Peyer's patch (tissue), 4 donors: ENCODE measurements around the gene MTSS2. TPM values are rescaled to one million over a fixed set of nuclear protein-coding genes. Genes with fewer than 3 reads are reported as not detected.

Experiments
- DNase-seq, 3 donors: peaks; one replicate each; pipeline ENCODE4 v3.0.0-alpha.2; 2017 to 2019
- H3K27ac ChIP-seq, 4 donors: fragments of 200-600 bp; sonication (generic); one replicate each; pipeline ENCODE4 v1.5.1; 2016 to 2019
- H3K27me3 ChIP-seq, 2 donors: fragments of 200-600 bp; sonication (generic); one replicate each; pipeline ENCODE4 v1.5.1; 2019
- H3K36me3 ChIP-seq, 3 donors: fragments of 200-600 bp; sonication (generic); one replicate each; pipeline ENCODE4 v1.5.1; 2016 to 2019
- H3K4me1 ChIP-seq, 4 donors: fragments of 200-600 bp; sonication (generic); one replicate each; pipeline ENCODE4 v1.5.1; 2016 to 2019
- H3K4me3 ChIP-seq, 4 donors: fragments of 200-600 bp; sonication (generic); 1 replicate in 3 of 4; 2 replicates in 1 of 4; pipeline ENCODE4 v1.5.1; 2016 to 2019; ENCODE audit warnings: mild to moderate bottlenecking in 1 of 4
- H3K9me3 ChIP-seq, 4 donors: fragments of 200-600 bp; sonication (generic); one replicate each; pipeline ENCODE4 v1.5.1; 2016 to 2019; ENCODE audit warnings: mild to moderate bottlenecking in 1 of 4
- POLR2A ChIP-seq, 2 donors: fragments of 450-650 bp; IDR thresholded peaks; one replicate each; pipeline ENCODE4 v1.5.1; 2017; ENCODE audit warnings: antibody characterized with exemption in 2 of 2, mild to moderate bottlenecking in 2 of 2, moderate library complexity in 2 of 2
- total RNA-seq, 4 donors: library from RNA; depleted of rRNA; stranded (reverse); fragments of >200 nt; gene quantifications; one replicate each; pipeline ENCODE4 v1.1.0, GENCODE V29; 2016
- TF ChIP-seq, protein P1 (sequence below), 6 experiments: fragments of 450-650 bp in 4 of 6; fragments of 200-600 bp in 2 of 6; sonication (generic) in 1 of 6; IDR thresholded peaks; one replicate each; pipeline ENCODE4 v1.5.1; 2017 to 2019; ENCODE audit warnings: antibody characterized with exemption in 6 of 6, mild to moderate bottlenecking in 3 of 6, moderate library complexity in 1 of 6

MTSS2 gene
- total RNA-seq, 4 donors from 2014 or later, result 12.1 to 115 (median 30.4) TPM

DNA sequence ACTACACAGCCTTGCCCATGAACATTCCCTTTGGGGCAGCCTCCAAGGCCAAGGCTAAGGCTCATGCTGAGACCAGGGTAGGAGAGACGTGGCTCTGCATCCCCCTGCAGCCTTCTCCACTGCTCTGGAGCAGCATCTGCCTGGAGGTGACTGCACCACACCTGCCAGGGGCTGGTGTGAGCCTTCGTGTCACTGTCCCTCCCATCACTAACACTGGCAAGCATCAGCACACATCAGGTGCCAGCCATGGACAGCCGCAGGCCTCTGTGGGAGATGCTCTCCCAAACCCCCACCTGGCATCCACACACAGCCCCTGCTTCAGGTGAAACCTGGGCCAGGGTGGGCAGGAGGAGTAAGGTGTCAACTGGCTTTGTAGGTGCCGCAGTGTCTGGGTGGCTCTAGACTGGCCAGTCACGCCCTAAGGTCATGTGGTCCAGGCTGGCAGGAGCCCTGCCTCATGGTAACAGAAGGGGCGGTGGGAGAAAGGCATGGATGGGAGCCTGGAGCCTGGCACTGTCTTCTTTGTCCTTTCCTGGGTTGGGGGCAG is 18.1 kb upstream of the MTSS2 start:
- Histone ChIP-seq H3K9me3 (no peaks in the 10 kb centered on the region), H3K36me3 (peaks cover 0 to 7% (median 0%) of the 10 kb centered on the region in 3 donors), H3K4me1 (peaks cover 0 to 50% (median 0%) of the 10 kb centered on the region in 4 donors), H3K27ac (peak overlapping the region; percentile 37 to 87 (median 52)), H3K27me3 (no peaks in the 10 kb centered on the region), H3K4me3 (no peak overlapping the region)
- TF ChIP-seq, protein P1, sequence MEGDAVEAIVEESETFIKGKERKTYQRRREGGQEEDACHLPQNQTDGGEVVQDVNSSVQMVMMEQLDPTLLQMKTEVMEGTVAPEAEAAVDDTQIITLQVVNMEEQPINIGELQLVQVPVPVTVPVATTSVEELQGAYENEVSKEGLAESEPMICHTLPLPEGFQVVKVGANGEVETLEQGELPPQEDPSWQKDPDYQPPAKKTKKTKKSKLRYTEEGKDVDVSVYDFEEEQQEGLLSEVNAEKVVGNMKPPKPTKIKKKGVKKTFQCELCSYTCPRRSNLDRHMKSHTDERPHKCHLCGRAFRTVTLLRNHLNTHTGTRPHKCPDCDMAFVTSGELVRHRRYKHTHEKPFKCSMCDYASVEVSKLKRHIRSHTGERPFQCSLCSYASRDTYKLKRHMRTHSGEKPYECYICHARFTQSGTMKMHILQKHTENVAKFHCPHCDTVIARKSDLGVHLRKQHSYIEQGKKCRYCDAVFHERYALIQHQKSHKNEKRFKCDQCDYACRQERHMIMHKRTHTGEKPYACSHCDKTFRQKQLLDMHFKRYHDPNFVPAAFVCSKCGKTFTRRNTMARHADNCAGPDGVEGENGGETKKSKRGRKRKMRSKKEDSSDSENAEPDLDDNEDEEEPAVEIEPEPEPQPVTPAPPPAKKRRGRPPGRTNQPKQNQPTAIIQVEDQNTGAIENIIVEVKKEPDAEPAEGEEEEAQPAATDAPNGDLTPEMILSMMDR (IDR thresholded peaks at IDR 0.05), result no peak
- no peak for TF ChIP-seq POLR2A (IDR thresholded peaks at IDR 0.05)
- DNase-seq, result no peak

DNA sequence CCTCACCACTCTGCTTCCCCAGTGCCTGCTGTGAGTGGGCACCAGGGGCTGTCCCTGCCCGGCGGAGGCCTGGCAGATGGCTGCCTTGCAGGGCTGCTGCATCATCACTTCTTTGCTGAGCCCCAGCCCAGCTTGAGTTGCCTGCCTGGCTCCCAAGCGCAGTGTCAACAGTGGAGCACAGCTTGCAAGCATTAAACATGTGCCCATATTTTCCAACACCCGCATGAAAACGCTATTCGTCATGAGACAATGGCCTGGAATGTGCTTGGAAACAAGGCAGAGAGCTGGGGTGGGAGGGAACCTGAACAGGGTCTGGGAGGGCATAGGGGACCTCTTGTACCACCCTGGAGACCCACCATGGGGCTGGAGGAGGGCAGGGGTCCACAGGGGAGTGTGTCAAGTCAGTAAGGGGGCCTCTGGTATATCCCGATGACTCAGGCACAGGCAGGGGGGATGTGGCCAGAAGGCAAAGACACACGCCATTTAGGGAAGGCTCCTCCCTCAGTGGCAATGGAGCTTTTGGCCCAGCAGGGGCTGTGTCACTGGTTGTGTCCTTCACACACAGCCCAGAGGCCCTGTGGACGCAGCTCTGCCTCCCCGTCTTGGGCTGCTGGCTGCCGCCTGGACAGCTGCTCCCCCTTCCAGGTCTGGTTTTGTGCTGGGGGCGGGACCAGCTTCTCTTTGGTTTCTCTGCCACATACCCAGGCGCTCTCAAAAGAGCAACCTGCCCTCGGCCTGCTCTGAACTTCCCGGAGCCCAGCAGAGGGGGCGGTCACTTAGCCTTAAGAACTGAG is 17.4 kb upstream of the MTSS2 start:
- no peak for TF ChIP-seq POLR2A (IDR thresholded peaks at IDR 0.05)
- TF ChIP-seq, protein P1 (IDR thresholded peaks at IDR 0.05), result peak in 1 of 6 experiments; percentile 23
- peaks cover 0 to 4% (median 0%) of the 10 kb centered on the region in 3 donors for H3K36me3 ChIP-seq
- H3K4me3 ChIP-seq, result no peak overlapping the region
- H3K9me3 ChIP-seq, result no peaks in the 10 kb centered on the region
- H3K4me1 ChIP-seq, result peaks cover 0 to 50% (median 0%) of the 10 kb centered on the region in 4 donors
- no peaks in the 10 kb centered on the region for H3K27me3 ChIP-seq
- DNase-seq, result no peak
- peak overlapping the region; percentile 37 to 87 (median 52) for H3K27ac ChIP-seq

DNA sequence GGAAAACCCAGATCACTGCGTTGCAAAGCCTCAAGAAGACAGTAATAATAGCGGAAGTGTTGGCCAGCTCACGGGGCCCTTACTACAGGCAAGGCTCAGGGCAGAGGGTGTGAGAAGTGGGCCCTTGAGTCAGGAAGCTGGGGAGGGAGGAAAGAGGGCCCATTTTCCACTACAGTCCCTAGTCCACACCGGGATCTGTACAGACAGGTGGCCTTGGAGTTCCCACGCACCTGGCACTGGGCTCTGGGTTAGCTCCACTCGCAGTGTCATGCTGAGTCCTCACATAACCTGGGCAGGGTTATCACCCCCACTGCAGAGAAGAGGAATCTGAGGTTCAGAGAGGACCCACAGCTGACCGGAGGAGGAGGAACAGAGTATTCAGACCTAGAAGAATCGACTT is 16.8 kb upstream of the MTSS2 start:
- Histone ChIP-seq H3K9me3 (no peaks in the 10 kb centered on the region), H3K36me3 (peaks cover 0 to 4% (median 0%) of the 10 kb centered on the region in 3 donors), H3K4me3 (no peak overlapping the region), H3K27me3 (no peaks in the 10 kb centered on the region), H3K4me1 (peaks cover 0 to 51% (median 0%) of the 10 kb centered on the region in 4 donors), H3K27ac (peak overlapping the region; percentile 37 to 87 (median 52))
- no peak for DNase-seq
- TF ChIP-seq, protein P1 (IDR thresholded peaks at IDR 0.05), result no peak
- TF ChIP-seq POLR2A (IDR thresholded peaks at IDR 0.05), result no peak

DNA sequence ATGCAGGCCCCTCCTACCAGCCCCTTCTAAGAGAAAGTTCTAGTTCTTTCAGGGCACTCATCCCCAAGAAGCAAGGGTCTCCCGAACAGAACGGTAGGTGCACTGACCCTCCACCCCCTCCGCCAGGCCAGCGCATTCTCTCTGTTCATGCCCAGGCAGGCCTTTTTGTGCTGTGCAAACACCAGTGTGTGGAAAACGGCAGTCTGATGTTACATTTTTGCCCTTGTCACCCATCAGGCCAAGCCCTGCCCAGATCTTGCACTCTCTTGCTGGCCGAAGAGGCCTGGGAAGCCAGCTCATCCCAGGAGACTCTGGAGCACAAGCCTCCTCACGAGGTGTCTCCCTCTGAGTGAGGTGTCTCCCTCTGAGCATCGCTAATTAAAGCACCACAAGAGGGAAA is 16.1 kb upstream of the MTSS2 start:
- H3K4me1 ChIP-seq, result peaks cover 0 to 57% (median 0%) of the 10 kb centered on the region in 4 donors
- no peaks in the 10 kb centered on the region for H3K9me3 ChIP-seq
- DNase-seq, result no peak
- H3K36me3 ChIP-seq, result peaks cover 0 to 4% (median 0%) of the 10 kb centered on the region in 3 donors
- TF ChIP-seq, protein P1 (IDR thresholded peaks at IDR 0.05), result no peak
- TF ChIP-seq POLR2A (IDR thresholded peaks at IDR 0.05), result no peak
- H3K27ac ChIP-seq, result peak overlapping the region in 3 of 4 donors; percentile 37 to 87 (median 48)
- no peaks in the 10 kb centered on the region for H3K27me3 ChIP-seq
- no peak overlapping the region for H3K4me3 ChIP-seq

DNA sequence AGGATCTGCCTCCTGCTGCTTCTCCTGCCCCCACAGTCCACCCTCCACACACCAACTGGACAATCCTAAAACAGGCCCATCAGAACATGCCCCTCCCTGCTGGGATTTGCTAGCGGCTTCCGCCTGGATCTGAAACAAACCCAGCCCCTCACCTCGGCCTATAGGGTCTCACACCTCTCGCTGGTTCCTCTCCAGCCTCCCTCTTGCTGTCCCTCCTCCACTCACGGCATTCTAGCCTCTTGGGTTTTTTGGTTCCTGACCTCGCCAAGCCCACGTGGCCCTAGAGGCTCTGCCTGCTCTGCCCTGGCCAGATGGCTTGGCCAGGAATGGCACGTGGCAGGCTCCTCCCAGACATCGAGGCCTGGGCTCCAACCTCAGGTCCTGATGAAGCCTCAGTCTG is 15.7 kb upstream of the MTSS2 start:
- Histone ChIP-seq H3K27me3 (no peaks in the 10 kb centered on the region), H3K4me3 (no peak overlapping the region), H3K36me3 (peaks cover 0 to 4% (median 0%) of the 10 kb centered on the region in 3 donors), H3K4me1 (peaks cover 0 to 58% (median 0%) of the 10 kb centered on the region in 4 donors), H3K9me3 (no peaks in the 10 kb centered on the region), H3K27ac (peak overlapping the region in 1 of 4 donors; percentile 87)
- no peak for TF ChIP-seq POLR2A (IDR thresholded peaks at IDR 0.05)
- TF ChIP-seq, protein P1 (IDR thresholded peaks at IDR 0.05), result no peak
- DNase-seq, result no peak
